ENCODE measurements around the gene MYO1D.
A peak's percentile ranks its signal among the peaks of the same experiment; 100 is the strongest.

Gene MYO1D

DNA sequence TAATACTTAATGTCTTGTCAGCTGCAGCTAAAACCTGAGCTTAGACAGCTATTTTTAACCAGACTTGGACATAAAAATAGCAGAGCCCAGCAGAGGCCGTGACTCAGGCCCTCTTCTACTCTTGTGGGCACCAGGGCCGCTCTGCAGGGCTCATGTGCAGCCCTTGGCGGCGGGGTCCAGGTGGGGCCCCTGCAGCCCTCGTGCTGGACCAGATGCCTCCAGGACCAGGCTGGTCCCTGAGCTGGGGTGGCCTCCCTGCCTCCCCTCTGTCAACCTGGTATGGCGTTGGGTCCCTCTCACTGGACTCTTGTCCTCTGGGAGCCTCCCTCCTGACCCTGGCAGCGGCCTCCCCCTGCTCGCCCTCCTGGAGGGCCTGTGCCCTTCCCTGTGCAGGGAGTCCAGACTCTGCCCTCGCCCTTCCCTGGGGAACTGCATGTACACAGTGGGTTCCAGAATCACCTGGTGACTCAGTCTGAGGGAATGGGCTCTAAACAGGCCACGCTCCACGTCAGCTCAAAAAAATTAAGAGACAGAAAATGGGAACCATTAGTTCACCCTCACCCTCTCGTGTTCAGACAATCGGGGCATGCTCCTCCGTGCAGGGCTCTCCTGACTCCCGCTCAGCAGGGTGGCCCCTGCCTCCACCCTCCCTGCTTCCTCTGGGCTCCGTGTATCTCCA is 380.4 kb downstream of the MYO1D start (continued):
- TF ChIP-seq SNAI2 (CRISPR knock-in tag; IDR thresholded peaks at IDR 0.05) = no peak
- TF ChIP-seq ZNF70 (CRISPR knock-in tag; IDR thresholded peaks at IDR 0.05) = no peak
- no peak for TF ChIP-seq TCF4 (CRISPR knock-in tag; IDR thresholded peaks at IDR 0.05; ENCODE audit: borderline replicate concordance)
- no peak for TF ChIP-seq PPARA (CRISPR knock-in tag; IDR thresholded peaks at IDR 0.05; ENCODE audit: borderline replicate concordance)
- TF ChIP-seq, protein P1, sequence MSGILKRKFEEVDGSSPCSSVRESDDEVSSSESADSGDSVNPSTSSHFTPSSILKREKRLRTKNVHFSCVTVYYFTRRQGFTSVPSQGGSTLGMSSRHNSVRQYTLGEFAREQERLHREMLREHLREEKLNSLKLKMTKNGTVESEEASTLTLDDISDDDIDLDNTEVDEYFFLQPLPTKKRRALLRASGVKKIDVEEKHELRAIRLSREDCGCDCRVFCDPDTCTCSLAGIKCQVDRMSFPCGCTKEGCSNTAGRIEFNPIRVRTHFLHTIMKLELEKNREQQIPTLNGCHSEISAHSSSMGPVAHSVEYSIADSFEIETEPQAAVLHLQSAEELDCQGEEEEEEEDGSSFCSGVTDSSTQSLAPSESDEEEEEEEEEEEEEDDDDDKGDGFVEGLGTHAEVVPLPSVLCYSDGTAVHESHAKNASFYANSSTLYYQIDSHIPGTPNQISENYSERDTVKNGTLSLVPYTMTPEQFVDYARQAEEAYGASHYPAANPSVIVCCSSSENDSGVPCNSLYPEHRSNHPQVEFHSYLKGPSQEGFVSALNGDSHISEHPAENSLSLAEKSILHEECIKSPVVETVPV (CRISPR knock-in tag; IDR thresholded peaks at IDR 0.05) = no peak
- TF ChIP-seq ZFP3 (CRISPR knock-in tag; IDR thresholded peaks at IDR 0.05) = no peak
- TF ChIP-seq ZNF565 (CRISPR knock-in tag; conservative IDR thresholded peaks at IDR 0.05; ENCODE audit: low read depth) = no peak
- no peak for TF ChIP-seq ZNF8 (CRISPR knock-in tag; IDR thresholded peaks at IDR 0.05)
- no peak for TF ChIP-seq ZFP30 (CRISPR knock-in tag; IDR thresholded peaks at IDR 0.05)
- TF ChIP-seq, protein P2, sequence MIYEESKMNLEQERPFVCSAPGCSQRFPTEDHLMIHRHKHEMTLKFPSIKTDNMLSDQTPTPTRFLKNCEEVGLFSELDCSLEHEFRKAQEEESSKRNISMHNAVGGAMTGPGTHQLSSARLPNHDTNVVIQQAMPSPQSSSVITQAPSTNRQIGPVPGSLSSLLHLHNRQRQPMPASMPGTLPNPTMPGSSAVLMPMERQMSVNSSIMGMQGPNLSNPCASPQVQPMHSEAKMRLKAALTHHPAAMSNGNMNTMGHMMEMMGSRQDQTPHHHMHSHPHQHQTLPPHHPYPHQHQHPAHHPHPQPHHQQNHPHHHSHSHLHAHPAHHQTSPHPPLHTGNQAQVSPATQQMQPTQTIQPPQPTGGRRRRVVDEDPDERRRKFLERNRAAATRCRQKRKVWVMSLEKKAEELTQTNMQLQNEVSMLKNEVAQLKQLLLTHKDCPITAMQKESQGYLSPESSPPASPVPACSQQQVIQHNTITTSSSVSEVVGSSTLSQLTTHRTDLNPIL (CRISPR knock-in tag; IDR thresholded peaks at IDR 0.05; ENCODE audit: low read depth) = no peak

DNA sequence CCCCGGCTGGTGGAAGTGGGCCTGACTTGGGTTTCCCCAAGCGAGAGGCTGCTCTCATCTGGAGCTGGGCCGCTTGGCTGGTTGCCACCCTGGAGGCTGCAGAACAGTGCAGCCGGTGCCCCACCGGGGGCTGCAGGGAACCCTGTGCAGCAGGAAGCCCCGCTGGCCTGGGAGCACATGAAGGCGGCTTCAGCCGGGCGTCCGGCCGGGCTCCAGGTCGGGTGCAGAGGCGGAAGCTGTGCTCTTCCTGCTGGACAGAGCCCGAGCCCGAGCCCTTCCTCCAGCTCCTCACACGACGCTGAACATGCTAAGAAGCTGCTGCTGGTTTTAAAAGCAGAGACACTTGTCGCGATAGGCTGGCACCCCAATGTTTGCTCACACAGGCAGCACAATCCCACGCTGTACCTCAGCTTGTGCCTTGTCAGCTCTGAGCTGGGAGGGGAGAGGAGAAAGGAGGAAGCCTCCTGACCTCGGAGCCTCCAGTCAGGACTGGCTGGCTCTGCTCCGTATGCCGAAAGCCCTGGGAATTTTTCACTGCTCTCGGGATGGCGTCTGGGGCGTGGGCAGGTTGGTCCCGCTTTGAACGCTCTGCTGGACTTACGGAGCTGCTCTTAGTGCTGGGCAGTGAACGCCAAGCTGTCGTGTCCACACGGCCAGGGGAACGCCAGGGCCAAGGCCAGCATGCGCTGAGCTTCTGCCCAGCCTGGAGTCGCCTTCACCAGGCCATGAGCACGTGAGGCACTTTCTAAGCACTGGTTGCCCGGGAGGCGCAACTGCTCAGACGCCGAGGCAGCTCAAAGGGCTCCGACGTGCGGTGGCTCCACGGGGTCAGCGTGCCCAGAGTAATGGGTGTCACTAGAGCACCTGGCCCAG is 381.3 kb downstream of the MYO1D start:
- TF ChIP-seq, protein P3, sequence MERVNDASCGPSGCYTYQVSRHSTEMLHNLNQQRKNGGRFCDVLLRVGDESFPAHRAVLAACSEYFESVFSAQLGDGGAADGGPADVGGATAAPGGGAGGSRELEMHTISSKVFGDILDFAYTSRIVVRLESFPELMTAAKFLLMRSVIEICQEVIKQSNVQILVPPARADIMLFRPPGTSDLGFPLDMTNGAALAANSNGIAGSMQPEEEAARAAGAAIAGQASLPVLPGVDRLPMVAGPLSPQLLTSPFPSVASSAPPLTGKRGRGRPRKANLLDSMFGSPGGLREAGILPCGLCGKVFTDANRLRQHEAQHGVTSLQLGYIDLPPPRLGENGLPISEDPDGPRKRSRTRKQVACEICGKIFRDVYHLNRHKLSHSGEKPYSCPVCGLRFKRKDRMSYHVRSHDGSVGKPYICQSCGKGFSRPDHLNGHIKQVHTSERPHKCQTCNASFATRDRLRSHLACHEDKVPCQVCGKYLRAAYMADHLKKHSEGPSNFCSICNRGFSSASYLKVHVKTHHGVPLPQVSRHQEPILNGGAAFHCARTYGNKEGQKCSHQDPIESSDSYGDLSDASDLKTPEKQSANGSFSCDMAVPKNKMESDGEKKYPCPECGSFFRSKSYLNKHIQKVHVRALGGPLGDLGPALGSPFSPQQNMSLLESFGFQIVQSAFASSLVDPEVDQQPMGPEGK (CRISPR knock-in tag; IDR thresholded peaks at IDR 0.05; ENCODE audit: borderline replicate concordance) = no peak
- no peak for TF ChIP-seq ZFP30 (CRISPR knock-in tag; IDR thresholded peaks at IDR 0.05)
- no peak for TF ChIP-seq RARB (CRISPR knock-in tag; IDR thresholded peaks at IDR 0.05)
- TF ChIP-seq ARNTL (CRISPR knock-in tag; IDR thresholded peaks at IDR 0.05; ENCODE audit: borderline replicate concordance, low read depth) = no peak
- TF ChIP-seq, protein P1 (CRISPR knock-in tag; IDR thresholded peaks at IDR 0.05) = no peak
- TF ChIP-seq CSDC2 (CRISPR knock-in tag; IDR thresholded peaks at IDR 0.05) = no peak
- TF ChIP-seq, protein P4, sequence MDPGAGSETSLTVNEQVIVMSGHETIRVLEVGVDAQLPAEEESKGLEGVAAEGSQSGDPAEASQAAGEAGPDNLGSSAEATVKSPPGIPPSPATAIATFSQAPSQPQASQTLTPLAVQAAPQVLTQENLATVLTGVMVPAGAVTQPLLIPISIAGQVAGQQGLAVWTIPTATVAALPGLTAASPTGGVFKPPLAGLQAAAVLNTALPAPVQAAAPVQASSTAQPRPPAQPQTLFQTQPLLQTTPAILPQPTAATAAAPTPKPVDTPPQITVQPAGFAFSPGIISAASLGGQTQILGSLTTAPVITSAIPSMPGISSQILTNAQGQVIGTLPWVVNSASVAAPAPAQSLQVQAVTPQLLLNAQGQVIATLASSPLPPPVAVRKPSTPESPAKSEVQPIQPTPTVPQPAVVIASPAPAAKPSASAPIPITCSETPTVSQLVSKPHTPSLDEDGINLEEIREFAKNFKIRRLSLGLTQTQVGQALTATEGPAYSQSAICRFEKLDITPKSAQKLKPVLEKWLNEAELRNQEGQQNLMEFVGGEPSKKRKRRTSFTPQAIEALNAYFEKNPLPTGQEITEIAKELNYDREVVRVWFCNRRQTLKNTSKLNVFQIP (CRISPR knock-in tag; IDR thresholded peaks at IDR 0.05; ENCODE audit: borderline replicate concordance, low read depth) = no peak
- TF ChIP-seq ZC3H10 (CRISPR knock-in tag; IDR thresholded peaks at IDR 0.05) = no peak
- TF ChIP-seq ESRRG (CRISPR knock-in tag; IDR thresholded peaks at IDR 0.05) = no peak
- no peak; the same call in 1 of the 2 replicates for TF ChIP-seq ZNF565 (CRISPR knock-in tag; conservative IDR thresholded peaks at IDR 0.05; ENCODE audit: low read depth)
- TF ChIP-seq PPARA (CRISPR knock-in tag; IDR thresholded peaks at IDR 0.05; ENCODE audit: borderline replicate concordance) = no peak
- TF ChIP-seq GLIS3 (CRISPR knock-in tag; IDR thresholded peaks at IDR 0.05) = no peak
- TF ChIP-seq SNAI2 (CRISPR knock-in tag; IDR thresholded peaks at IDR 0.05) = no peak
- peak; percentile 48 for ATAC-seq

DNA sequence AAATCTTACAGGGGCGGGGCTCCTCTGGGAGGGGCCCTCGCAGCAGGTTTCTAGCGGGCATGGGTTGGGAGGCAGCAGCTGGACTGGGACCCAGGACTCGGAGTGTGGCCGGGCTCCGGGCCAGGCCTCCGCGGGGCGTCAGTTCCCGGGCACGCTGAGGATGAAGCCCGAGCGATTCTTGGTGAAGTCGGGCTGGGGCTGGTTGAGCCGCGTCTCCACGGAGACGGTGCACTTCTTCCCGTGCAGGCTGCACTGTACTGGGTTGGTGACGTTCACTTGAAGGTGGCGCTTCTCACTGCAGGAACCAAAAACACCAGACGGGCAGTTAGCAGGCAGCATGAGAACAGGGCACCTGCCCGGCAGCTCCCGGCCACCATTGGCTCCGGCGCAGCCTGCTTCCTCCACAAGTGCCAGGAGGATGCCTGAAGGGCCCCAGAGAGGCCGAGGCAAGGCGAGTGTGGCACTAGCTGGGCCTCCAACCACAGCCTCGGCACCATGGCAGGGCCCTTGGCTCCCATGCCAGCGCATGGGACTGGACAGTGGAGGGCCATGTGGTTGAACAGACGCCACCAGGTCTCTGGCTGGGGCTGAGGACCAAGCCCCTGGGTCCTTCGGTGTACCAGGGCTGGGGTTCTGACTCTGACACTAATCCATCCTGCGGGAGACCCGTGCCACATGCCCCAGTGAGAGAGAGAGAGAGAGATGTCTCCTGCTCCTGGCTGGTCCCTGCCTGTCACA is 382.1 kb downstream of the MYO1D start:
- ATAC-seq = 0 out of 3 replicates have a peak, but pooled peaks have one; percentile 4
- TF ChIP-seq ZNF565 (CRISPR knock-in tag; conservative IDR thresholded peaks at IDR 0.05; ENCODE audit: low read depth) = no peak
- TF ChIP-seq, protein P4 (CRISPR knock-in tag; IDR thresholded peaks at IDR 0.05; ENCODE audit: borderline replicate concordance, low read depth) = no peak
- no peak for TF ChIP-seq ESRRG (CRISPR knock-in tag; IDR thresholded peaks at IDR 0.05)
- no peak for TF ChIP-seq OSR1 (CRISPR knock-in tag; IDR thresholded peaks at IDR 0.05)
- no peak for TF ChIP-seq ZNF70 (CRISPR knock-in tag; IDR thresholded peaks at IDR 0.05)
- TF ChIP-seq, protein P5, sequence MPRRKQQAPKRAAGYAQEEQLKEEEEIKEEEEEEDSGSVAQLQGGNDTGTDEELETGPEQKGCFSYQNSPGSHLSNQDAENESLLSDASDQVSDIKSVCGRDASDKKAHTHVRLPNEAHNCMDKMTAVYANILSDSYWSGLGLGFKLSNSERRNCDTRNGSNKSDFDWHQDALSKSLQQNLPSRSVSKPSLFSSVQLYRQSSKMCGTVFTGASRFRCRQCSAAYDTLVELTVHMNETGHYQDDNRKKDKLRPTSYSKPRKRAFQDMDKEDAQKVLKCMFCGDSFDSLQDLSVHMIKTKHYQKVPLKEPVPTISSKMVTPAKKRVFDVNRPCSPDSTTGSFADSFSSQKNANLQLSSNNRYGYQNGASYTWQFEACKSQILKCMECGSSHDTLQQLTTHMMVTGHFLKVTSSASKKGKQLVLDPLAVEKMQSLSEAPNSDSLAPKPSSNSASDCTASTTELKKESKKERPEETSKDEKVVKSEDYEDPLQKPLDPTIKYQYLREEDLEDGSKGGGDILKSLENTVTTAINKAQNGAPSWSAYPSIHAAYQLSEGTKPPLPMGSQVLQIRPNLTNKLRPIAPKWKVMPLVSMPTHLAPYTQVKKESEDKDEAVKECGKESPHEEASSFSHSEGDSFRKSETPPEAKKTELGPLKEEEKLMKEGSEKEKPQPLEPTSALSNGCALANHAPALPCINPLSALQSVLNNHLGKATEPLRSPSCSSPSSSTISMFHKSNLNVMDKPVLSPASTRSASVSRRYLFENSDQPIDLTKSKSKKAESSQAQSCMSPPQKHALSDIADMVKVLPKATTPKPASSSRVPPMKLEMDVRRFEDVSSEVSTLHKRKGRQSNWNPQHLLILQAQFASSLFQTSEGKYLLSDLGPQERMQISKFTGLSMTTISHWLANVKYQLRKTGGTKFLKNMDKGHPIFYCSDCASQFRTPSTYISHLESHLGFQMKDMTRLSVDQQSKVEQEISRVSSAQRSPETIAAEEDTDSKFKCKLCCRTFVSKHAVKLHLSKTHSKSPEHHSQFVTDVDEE (CRISPR knock-in tag; IDR thresholded peaks at IDR 0.05) = no peak
- TF ChIP-seq, protein P2 (CRISPR knock-in tag; IDR thresholded peaks at IDR 0.05; ENCODE audit: low read depth) = no peak
